ENCODE results near the gene PDE4D.
"Not testable (repeated sequence)": the region's sequence is repeated elsewhere in the genome, so short reads cannot be mapped to it uniquely, and the experiment has no call there.

The PDE4D gene

GRCh38 chr5:59437176-59437575, 456.4 kb downstream of the PDE4D start:
- no peak for DNase-seq (ENCODE audit: low read depth in 2 of 3, low spot score in 1 of 3)

GRCh38 chr5:59436364-59437148, 457.0 kb downstream of the PDE4D start:
- no peak for DNase-seq (ENCODE audit: low read depth in 2 of 3, low spot score in 1 of 3)

- DNase-seq (ENCODE audit: low read depth in 2 of 3, low spot score in 1 of 3), result no peak
Observed at GRCh38 chr5:59433174-59433573, 460.4 kb downstream of the PDE4D start.

DNA sequence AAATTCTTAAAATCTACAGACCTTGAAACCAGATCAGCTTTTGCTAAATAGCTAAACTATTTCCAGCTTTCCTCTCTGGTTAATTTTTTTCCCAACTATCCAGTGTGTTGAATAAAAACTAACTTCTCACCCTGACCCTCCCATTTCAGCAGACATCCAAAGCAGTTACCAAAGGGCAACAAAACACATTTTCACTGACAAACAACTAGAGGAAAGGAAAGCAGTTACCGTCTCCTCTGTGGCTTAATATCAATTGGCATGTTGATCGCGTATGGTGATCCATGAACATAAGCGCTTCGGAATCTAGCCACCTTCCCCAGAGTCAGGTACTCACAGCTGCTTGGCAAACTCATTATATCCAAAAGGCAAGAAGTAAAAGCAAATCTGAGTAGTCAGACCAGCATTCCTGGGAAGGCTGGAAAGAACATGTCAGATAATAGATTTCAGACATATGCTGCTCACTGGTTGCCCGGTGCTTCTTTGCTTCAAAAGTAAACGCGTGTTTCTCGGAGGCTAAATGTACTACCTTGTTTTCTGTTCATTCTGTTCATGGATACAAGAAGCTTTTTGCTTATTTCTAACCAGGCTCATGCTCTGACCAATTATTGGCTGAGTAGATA, 463.4 kb downstream of the PDE4D start:
- no peak for DNase-seq (ENCODE audit: low read depth in 2 of 3, low spot score in 1 of 3)

DNA sequence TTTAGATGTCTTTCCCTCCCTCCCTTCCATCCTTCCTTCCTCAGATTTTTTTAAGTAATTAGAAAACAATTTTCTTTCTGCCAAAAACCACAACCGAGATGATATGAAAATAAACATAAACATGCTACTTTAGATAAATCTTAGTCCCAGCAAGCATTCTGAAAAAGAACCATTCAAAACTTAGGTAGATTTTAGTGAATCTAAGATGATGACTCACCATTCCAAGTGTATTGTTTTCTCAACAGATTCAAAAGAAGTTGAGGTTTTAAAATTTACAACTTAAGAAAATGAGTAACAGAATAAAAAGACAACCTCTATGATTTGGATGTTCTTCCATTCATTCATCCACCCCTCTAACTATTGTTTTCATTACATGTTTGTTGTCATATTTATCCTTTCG, 465.1 kb downstream of the PDE4D start:
- DNase-seq (ENCODE audit: low read depth in 2 of 3, low spot score in 1 of 3), result no peak

DNA sequence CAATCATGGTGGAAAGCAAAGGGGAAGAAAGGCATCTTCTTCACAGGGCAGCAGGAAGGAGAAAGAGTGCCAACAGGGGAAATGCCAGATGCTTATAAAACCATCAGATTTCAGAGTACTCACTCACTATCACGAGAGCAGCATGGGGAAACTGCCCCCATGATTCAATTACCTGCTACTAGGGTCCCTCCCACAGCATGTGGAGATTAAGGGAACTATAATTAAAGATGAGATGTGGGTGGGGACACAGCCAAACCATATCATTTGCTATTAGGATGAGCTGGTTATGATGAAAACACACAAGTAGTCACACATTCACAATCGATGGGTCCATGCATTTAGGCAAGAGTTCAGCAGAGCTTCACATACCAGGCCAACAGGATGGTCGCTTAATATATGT, 469.0 kb downstream of the PDE4D start:
- DNase-seq (ENCODE audit: low read depth in 2 of 3, low spot score in 1 of 3), result no peak

GRCh38 chr5:59423021-59423420, 470.5 kb downstream of the PDE4D start:
- DNase-seq (ENCODE audit: low read depth in 2 of 3, low spot score in 1 of 3), result no peak

DNA sequence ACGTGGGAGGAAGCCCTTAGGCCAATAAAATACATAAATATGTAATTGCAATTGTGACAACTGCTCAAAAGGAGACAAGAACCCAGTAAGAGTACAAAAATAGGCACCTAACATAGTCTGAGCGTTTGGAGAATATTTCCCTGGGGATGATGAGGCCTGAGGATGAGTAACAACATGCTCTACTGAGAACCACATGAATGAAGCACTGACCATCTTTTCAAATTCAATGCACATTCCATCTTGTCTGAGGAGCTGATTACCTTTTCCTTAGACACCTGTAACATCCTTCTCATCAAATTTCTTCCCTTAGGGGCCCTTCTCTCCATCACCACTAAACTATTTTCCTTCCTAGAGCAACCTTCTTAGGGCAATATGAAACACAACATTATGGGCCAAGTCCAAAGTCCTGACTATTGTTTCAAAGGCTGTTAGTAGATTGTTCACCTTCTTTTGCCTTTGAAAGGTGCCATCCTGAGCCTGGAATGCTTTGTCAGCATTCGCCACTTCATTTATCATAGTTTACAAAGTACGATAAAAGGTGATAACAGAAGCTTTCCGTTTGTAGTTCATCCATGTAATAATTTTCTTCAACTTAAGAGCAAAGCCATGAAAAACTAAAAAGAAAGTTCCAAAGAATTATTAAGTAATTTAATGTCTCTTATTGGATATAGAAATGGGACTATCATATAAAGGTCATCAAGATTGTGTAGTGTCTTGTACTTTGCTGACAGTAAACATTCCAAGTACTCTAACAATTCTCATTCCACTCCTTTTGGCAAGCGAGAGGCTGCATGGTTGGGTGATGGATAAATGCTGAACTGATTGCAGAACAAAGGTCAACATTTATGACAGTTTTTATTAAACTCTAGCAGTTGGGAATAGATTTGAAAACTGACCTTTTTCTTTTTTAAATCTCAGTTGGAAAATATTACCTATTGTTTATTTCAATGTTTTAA, 471.3 kb downstream of the PDE4D start:
- no peak for DNase-seq (ENCODE audit: low read depth in 2 of 3, low spot score in 1 of 3)

DNA sequence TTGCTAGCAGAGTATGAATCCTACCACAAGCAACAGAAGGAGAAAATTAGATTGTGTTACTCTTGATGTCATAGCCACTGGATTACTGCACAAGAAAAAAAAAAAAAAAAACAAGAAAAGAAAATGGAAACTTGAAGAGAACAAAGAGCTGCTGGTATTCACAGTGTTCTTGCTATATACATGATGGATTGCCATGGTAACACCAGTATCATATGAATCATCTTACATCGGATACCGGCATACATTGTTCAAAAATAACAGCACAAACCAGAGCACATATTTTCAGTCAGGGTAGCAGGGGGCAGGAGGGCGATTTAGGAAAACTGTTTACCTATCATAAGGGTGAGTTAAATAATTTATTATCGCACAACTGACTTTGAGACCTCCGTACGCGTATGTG, 472.9 kb downstream of the PDE4D start:
- no peak for DNase-seq (ENCODE audit: low read depth in 2 of 3, low spot score in 1 of 3)

GRCh38 chr5:59418808-59419207, 474.7 kb downstream of the PDE4D start:
- DNase-seq (ENCODE audit: low read depth in 2 of 3, low spot score in 1 of 3), result no peak

- DNase-seq (ENCODE audit: low read depth in 2 of 3, low spot score in 1 of 3), result no peak
Observed at GRCh38 chr5:59416451-59416850, 477.1 kb downstream of the PDE4D start.

DNA sequence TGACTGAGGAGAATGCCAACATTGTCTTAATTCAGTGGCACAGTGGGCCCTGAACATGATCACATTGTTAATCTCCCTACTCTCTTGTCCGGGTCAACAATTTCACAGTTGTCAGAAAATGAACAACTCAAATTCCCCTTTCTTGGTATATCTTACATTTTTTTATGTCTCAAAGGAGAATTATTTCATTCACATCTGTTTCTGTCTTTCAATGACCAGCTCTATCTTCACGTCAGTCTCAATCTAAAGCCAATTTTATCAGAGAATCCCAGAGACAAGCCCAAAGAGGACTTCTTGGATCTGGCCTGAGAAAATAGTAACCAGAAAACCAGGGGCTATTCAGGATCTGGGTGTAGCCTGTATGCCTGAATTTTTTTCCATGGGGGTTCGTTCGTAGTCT, 477.5 kb downstream of the PDE4D start:
- no peak for DNase-seq (ENCODE audit: low read depth in 2 of 3, low spot score in 1 of 3)

GRCh38 chr5:59412428-59412827, 481.1 kb downstream of the PDE4D start:
- no peak for DNase-seq (ENCODE audit: low read depth in 2 of 3, low spot score in 1 of 3)

GRCh38 chr5:59408997-59409396, 484.5 kb downstream of the PDE4D start:
- not testable (repeated sequence) for DNase-seq (ENCODE audit: low read depth in 2 of 3, low spot score in 1 of 3)

GRCh38 chr5:59407967-59408366, 485.6 kb downstream of the PDE4D start:
- DNase-seq (ENCODE audit: low read depth in 2 of 3, low spot score in 1 of 3), result no peak

GRCh38 chr5:59401637-59402036, 491.9 kb downstream of the PDE4D start:
- DNase-seq (ENCODE audit: low read depth in 2 of 3, low spot score in 1 of 3), result no peak

GRCh38 chr5:59394956-59395355, 498.6 kb downstream of the PDE4D start:
- not testable (repeated sequence) for DNase-seq (ENCODE audit: low read depth in 2 of 3, low spot score in 1 of 3)

- no peak for DNase-seq (ENCODE audit: low read depth in 2 of 3, low spot score in 1 of 3)
Observed at GRCh38 chr5:59393585-59394420, 499.7 kb downstream of the PDE4D start.

- no peak for DNase-seq (ENCODE audit: low read depth in 2 of 3, low spot score in 1 of 3)
Observed at GRCh38 chr5:59391576-59391975, 501.9 kb downstream of the PDE4D start.

- DNase-seq (ENCODE audit: low read depth in 2 of 3, low spot score in 1 of 3), result no peak
Observed at GRCh38 chr5:59390989-59391388, 502.5 kb downstream of the PDE4D start.

All from stimulated activated CD4-positive, alpha-beta T cell treated with anti-CD3 and anti-CD28 coated beads, Interleukin-12 subunit alpha, Interleukin-12 subunit beta, amount 100 ng/mL, for 48 hours (primary cell).